ENCODE data around the gene CD79B.
"Not testable (repeated sequence)": the region's sequence is repeated elsewhere in the genome, so short reads cannot be mapped to it uniquely, and the experiment has no call there.

CD79B gene

GRCh38 chr17:63932721-63933120, 590 bp upstream of the CD79B start:
- no peaks in the 10 kb centered on the region for H3K36me3 Mint-ChIP-seq (ENCODE audit: low read depth)
- H3K4me1 Mint-ChIP-seq (ENCODE audit: low read depth): peaks cover 38% of the 10 kb centered on the region
- peaks cover 15% of the 10 kb centered on the region for H3K27me3 Mint-ChIP-seq
- intact Hi-C loops (cut with micrococcal nuclease): no loop called here
- no peak overlapping the region for H3K27ac Mint-ChIP-seq
- H3K9me3 Mint-ChIP-seq: no peaks in the 10 kb centered on the region
- no peak overlapping the region for H3K4me3 Mint-ChIP-seq

GRCh38 chr17:63930951-63931575, 1.1 kb downstream of the CD79B start:
- Mint-ChIP-seq H3K36me3 (ENCODE audit: low read depth) (no peaks in the 10 kb centered on the region), H3K27me3 (peaks cover 14% of the 10 kb centered on the region), H3K27ac (peak overlapping the region; percentile 71), H3K9me3 (no peaks in the 10 kb centered on the region), H3K4me3 (no peak overlapping the region), H3K4me1 (ENCODE audit: low read depth) (peaks cover 38% of the 10 kb centered on the region)
- intact Hi-C loops (cut with micrococcal nuclease): no loop called here

- Mint-ChIP-seq H3K4me3 (no peak overlapping the region), H3K36me3 (ENCODE audit: low read depth) (no peaks in the 10 kb centered on the region), H3K27ac (peak overlapping the region; percentile 71)
Measured at GRCh38 chr17:63929860-63930766, 2.0 kb downstream of the CD79B start.

DNA sequence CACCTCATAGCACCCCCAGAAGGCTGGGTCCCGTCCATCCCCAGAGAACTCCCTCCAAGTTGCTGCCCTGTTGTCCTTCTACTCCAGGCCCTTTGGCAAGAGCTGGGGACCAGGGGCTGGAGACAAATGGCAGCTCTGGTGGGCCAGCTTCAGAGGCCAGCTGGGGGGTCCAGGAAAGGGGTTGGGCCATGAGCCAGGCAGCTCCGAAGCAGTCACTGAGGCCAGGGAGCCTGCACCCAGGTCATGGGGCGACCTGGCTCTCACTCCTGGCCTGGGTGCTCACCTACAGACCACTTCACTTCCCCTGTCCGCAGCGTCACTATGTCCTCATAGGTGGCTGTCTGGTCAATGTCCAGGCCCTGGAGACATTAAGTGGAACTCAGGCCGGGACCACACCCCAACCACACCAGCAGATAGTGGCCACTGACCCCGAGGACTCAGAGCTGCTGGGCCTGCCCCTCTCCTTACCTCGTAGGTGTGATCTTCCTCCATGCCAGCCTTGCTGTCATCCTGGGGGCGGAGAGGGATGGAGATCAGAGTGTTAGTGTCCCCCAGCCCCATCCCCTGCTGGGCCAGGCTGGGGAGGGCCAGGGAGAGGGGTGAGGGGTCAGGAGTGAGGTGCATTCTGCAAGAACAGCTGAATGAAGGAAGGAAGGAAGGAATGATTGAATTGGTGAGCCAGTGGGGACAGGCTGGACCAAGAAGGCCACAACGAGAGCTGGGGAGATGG, 3.0 kb downstream of the CD79B start:
- intact Hi-C loops (cut with micrococcal nuclease): no loop called here
- Mint-ChIP-seq H3K9me3 (no peaks in the 10 kb centered on the region), H3K36me3 (ENCODE audit: low read depth) (no peaks in the 10 kb centered on the region), H3K4me1 (ENCODE audit: low read depth) (peaks cover 31% of the 10 kb centered on the region), H3K27me3 (peaks cover 13% of the 10 kb centered on the region), H3K27ac (no peak overlapping the region), H3K4me3 (no peak overlapping the region)

More at GRCh38 chr17:63929860-63930766, 2.0 kb downstream of the CD79B start:
- intact Hi-C loops (cut with micrococcal nuclease): no loop called here
- Mint-ChIP-seq H3K9me3 (no peaks in the 10 kb centered on the region), H3K27me3 (peaks cover 13% of the 10 kb centered on the region), H3K4me1 (ENCODE audit: low read depth) (peaks cover 38% of the 10 kb centered on the region)

DNA sequence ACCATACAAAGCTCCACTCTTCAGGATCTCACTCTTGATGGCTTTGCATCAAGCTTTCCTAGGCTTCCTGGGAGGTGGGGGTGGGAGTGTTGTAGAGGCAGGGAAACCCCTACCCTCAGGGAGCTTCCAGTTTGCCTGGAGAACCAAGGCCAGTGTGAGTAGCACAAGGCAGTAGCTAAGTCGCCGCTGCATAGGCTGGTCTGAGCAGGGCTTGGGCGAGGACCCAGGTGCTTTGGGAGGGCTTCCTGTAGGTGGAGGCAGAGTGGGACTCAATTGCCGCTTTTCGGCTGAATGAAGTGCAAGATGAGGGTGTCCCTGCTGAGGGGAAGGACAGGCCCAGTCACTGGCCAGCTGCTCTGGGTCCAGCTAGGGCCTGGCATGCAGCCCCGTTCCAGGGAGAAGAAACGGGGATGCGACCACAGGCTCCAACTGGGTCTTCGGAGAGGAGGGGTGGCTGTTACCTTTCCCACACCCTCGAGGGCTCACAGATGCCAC, 3.9 kb downstream of the CD79B start:
- H3K27ac Mint-ChIP-seq: no peak overlapping the region
- no peaks in the 10 kb centered on the region for H3K36me3 Mint-ChIP-seq (ENCODE audit: low read depth)
- intact Hi-C loops (cut with micrococcal nuclease): no loop called here
- no peak overlapping the region for H3K4me3 Mint-ChIP-seq
- no peaks in the 10 kb centered on the region for H3K9me3 Mint-ChIP-seq
- H3K27me3 Mint-ChIP-seq: peaks cover 10% of the 10 kb centered on the region
- peaks cover 32% of the 10 kb centered on the region for H3K4me1 Mint-ChIP-seq (ENCODE audit: low read depth)

DNA sequence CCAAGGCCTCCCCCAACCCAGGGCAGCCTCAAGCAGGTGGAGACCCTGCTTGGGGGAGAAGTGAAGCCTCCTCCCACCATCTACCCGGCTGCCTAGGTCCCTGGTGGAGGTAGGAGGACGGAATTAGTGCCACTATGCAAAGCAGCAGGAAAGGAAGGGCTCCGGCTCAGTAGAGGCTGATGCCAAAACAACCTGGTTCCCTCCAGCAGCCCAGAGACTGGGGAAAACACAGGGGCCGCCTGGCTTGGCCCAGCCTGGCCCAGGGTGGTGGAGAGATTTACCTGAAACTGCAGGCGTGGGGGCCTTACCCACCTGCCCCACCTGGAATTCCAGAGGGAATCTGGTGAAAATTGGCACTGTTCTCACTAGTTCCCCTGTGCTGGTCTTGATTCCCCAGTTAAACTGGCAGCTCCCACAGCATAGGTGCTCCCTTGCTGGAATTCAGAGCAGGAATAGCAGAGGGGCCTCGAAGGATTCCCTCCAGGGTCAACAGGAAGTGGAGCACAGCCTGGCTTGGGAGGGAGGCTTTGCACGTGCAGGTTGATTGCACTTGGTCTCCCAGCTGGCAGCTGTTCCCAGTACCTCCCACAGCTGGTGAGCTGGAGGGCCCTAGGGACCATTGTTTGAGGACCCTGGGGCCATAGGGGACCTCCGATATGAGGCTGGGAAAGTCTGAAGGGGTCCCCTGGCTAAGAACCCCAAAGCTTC, 4.5 kb downstream of the CD79B start:
- no peaks in the 10 kb centered on the region for H3K9me3 Mint-ChIP-seq
- intact Hi-C loops (cut with micrococcal nuclease): no loop called here
- H3K4me3 Mint-ChIP-seq: no peak overlapping the region
- H3K4me1 Mint-ChIP-seq (ENCODE audit: low read depth): peaks cover 34% of the 10 kb centered on the region
- H3K36me3 Mint-ChIP-seq (ENCODE audit: low read depth): no peaks in the 10 kb centered on the region
- peaks cover 8% of the 10 kb centered on the region for H3K27me3 Mint-ChIP-seq
- H3K27ac Mint-ChIP-seq: no peak overlapping the region

DNA sequence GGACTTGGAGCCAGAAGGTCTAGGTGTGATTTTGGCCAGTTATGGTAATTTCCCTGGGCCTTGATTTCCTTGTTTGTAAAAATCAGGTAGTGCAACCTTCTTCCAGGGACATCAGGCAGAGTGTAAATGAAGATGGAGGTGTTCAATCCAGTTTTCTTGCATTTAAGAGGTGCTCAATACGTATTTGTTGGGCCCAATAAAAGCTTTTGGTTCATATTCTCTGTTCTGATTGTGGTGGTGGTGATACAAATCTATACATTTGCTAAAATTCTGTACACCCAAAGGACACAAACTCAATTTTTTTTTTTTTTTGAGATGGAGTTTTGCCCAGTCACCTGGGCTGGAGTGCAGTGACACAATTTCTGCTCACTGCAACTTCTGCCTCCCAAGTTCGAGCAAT, 6.0 kb downstream of the CD79B start:
- intact Hi-C loops (cut with micrococcal nuclease): no loop called here
- peaks cover 5% of the 10 kb centered on the region for H3K27me3 Mint-ChIP-seq
- no peak overlapping the region for H3K27ac Mint-ChIP-seq
- no peaks in the 10 kb centered on the region for H3K36me3 Mint-ChIP-seq (ENCODE audit: low read depth)
- no peak overlapping the region for H3K4me3 Mint-ChIP-seq
- H3K4me1 Mint-ChIP-seq (ENCODE audit: low read depth): peaks cover 27% of the 10 kb centered on the region
- no peaks in the 10 kb centered on the region for H3K9me3 Mint-ChIP-seq

GRCh38 chr17:63925615-63926014, 6.5 kb downstream of the CD79B start:
- Mint-ChIP-seq H3K9me3 (no peaks in the 10 kb centered on the region), H3K4me3 (no peak overlapping the region), H3K27me3 (peaks cover 2% of the 10 kb centered on the region), H3K27ac (no peak overlapping the region), H3K36me3 (ENCODE audit: low read depth) (no peaks in the 10 kb centered on the region), H3K4me1 (ENCODE audit: low read depth) (peaks cover 21% of the 10 kb centered on the region)
- intact Hi-C loops (cut with micrococcal nuclease): no loop called here

GRCh38 chr17:63922402-63922801, 9.7 kb downstream of the CD79B start:
- Mint-ChIP-seq H3K4me1 (ENCODE audit: low read depth) (peaks cover 21% of the 10 kb centered on the region), H3K4me3 (peak overlapping the region; percentile 44)
- intact Hi-C loops (cut with micrococcal nuclease); H3K36me3 Mint-ChIP-seq (ENCODE audit: low read depth); H3K27ac Mint-ChIP-seq; H3K27me3 Mint-ChIP-seq; H3K9me3 Mint-ChIP-seq: not testable (repeated sequence)

GRCh38 chr17:63920779-63921178, 11.4 kb downstream of the CD79B start:
- H3K9me3 Mint-ChIP-seq; H3K27ac Mint-ChIP-seq; intact Hi-C loops (cut with micrococcal nuclease); H3K4me3 Mint-ChIP-seq; H3K36me3 Mint-ChIP-seq (ENCODE audit: low read depth): not testable (repeated sequence)
- Mint-ChIP-seq H3K27me3 (peaks cover 14% of the 10 kb centered on the region), H3K4me1 (ENCODE audit: low read depth) (peaks cover 30% of the 10 kb centered on the region)

DNA sequence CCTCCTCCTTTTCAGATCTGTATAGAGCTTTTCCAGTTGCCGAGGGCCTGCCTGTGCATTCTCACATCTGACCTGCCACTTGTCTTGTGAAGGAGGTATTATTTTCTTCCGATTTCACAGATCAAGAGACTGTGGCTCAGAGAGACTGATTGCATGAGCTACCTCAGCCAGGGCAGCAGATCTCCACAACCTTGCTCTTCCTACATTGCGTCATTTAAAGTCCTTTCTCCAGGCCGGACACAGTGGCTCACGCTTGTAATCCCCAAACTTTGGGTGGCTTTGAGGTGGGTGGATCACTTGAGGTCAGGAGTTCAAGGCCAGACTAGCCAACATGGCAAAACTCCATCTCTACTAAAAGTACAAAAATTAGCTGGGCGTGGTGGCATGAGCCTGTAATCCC, 12.1 kb downstream of the CD79B start:
- peaks cover 35% of the 10 kb centered on the region for H3K4me1 Mint-ChIP-seq (ENCODE audit: low read depth)
- H3K27ac Mint-ChIP-seq; H3K36me3 Mint-ChIP-seq (ENCODE audit: low read depth); intact Hi-C loops (cut with micrococcal nuclease); H3K4me3 Mint-ChIP-seq; H3K9me3 Mint-ChIP-seq: not testable (repeated sequence)
- peaks cover 14% of the 10 kb centered on the region for H3K27me3 Mint-ChIP-seq

- no peak overlapping the region for H3K27ac Mint-ChIP-seq
- intact Hi-C loops (cut with micrococcal nuclease): loop anchor here (1.0 to 5.0 kb wide), 3 partner anchors 27 to 213 kb away; partner anchors contain the start of gene ERN1
- H3K27me3 Mint-ChIP-seq: peaks cover 18% of the 10 kb centered on the region
- no peaks in the 10 kb centered on the region for H3K9me3 Mint-ChIP-seq
- no peak overlapping the region for H3K4me3 Mint-ChIP-seq
- H3K4me1 Mint-ChIP-seq (ENCODE audit: low read depth): peaks cover 35% of the 10 kb centered on the region
- H3K36me3 Mint-ChIP-seq (ENCODE audit: low read depth): no peaks in the 10 kb centered on the region
Measured at GRCh38 chr17:63919311-63919723, 12.8 kb downstream of the CD79B start.

GRCh38 chr17:63918789-63919305, 13.3 kb downstream of the CD79B start, which contains the start of gene GH1:
Gene GH1 (minus strand): TSS chr17:63918839. CDS start chr17:63918776, 63 bp downstream.
- not testable (repeated sequence) for H3K4me3 Mint-ChIP-seq; H3K36me3 Mint-ChIP-seq (ENCODE audit: low read depth); H3K9me3 Mint-ChIP-seq

More at GRCh38 chr17:63918789-63919305, 13.3 kb downstream of the CD79B start, which contains the start of gene GH1:
- Mint-ChIP-seq H3K27me3 (peaks cover 18% of the 10 kb centered on the region), H3K4me1 (ENCODE audit: low read depth) (peaks cover 35% of the 10 kb centered on the region)
- intact Hi-C loops (cut with micrococcal nuclease): loop anchor here (1.0 to 5.0 kb wide), 3 partner anchors 27 to 213 kb away; partner anchors contain the start of gene ERN1
- not testable (repeated sequence) for H3K27ac Mint-ChIP-seq
